Middle frontal gyrus (tissue), 1 donor: ENCODE measurements around the gene STXBP3.
"Not testable (repeated sequence)": the region's sequence is repeated elsewhere in the genome, so short reads cannot be mapped to it uniquely, and the experiment has no call there.

Source experiments
- DNase-seq: peaks from one replicate; pipeline ENCODE4 v3.0.0-alpha.2; 2015; ENCODE audit warnings: low spot score; ENCODE audit errors: extremely low spot score

Gene STXBP3

DNA sequence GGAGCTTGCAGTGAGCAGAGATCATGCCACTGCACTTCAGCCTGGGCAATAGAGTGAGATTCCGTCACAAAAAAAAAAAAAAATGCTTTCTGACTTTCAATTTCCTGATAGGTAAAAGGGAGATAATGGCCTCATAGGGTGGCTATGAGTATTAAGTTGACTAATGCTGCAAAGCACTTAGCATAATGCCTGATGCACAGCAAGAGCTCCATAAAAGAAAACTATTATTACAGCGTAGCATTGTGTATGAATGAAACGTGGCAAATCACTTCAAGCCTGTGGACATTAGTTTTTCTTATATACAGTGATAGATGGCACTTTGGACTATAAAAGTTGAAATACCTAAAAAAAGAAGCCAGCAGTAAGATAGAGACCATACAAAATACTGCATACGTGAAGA lies 17.0 kb upstream of the STXBP3 start:
- no peak for DNase-seq

DNA sequence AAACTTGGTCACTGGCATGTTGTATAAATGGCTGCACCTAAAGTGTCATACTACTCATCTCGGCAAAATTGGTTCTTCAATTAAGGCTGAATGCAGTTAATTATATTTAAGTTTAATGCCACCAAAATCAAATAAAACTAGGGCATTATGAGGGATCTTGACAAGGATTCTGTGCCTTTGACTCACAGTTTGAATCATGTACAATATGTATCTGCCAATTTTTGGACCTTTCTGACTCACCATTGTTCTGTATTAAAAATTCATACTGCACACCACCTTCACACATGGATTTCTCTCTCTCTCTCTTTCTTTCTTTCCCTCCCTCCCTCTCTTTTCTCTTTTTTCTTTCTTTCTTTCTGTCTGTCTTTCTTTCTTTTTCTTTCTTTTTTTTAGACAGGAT lies 14.1 kb upstream of the STXBP3 start:
- DNase-seq = no peak

DNA sequence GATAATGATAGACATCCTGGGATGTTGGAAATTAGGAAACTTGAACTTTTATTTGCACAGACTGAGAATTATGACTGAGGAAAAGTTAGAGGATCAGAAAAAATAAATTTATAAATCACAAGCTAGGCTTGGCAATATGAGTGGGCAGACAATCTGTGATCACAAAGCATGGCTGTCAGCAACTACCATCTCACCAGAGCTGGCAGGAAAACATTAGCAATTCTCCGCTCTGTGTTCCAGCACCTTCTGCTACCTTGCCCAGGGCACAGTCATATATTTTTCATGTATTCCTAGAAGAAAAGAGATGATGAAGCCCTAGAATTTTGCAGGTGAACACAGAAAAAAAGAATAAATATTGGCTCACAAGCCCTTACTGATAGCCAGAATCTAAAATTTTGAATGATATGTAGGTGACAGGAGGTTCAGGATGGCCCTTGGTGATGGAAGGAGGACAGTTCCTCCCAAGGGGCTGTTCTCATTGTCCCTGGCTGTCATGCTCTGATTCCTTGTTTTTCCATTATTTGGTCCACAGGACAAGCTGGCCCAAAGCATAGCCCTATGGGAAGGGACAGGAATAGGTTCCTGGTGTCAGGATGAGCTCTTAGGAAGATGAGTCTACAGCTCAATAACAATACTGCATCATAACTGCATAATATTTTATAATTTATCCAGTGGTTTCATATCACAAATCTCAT lies 12.2 kb upstream of the STXBP3 start:
- no peak for DNase-seq

DNA sequence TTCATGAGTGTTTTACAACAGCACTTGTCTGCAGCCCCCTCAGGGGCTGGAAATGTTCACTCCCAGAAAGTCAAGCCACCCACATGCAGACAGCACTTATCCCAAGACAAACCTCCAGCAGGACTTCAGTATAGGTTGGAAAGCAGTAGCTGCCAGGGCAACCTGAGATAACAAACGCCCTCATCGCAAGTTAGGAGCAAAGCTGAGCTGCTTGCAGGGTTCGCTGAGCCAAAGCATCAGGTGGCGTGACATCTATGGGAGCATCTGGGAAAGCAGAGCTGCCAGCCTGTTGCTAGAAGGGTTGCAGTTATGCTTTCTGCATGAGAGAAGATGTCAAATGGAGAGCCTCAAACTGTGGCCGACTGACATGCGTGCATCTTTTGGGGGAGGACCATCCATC lies 4.2 kb upstream of the STXBP3 start:
- no peak for DNase-seq

DNA sequence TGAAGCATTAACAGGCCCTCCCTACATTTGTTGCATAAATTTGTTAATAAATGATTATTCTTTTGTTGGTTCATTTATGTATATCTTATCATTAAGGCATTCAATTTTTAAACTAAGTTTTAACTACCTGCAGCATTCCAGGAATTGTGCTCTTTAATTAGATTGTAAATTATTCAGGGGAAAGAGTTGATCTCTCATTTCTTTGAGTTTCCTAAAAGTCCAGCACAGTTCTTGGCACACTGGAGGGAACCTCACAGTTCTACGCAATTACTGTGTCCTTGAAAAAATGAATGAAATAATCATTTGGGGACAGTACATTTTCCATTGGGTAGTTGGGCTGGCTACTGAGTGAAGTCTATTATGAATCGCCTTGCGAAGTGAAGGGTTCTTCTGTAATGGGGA lies 493 bp upstream of the STXBP3 start:
- no peak for DNase-seq

DNA sequence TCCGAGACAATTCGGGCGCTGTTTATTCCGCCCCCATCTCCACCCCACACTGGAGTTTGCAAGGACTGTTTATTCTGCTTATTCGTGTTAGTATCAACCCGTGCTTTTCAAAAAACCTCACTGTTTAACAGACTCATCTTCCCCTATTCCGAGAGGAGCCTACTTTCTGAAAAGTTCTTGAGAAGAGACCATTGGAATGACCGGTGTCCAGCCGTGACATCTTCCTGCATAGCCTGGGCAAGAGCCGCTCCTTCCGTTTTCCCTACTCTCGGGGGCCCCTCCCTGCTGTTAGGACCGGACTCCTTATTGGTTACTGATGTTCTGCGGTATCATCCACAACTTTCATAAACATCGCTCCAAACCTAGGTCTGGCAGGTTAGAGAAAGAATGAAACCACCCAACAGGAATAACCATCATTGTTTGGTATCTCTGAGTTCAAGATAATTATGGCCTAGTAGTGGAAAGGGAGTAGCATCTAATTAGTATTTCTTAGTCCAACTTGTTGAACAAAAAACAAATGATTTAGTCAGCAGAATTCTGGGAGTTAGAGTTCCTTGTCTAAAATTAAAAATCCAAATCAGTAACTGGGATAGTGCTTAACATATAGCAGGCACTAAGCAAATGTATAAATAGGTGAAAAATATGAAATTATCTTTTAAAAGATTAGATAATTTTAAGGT lies 837 bp downstream of the STXBP3 start:
- no peak for DNase-seq

DNA sequence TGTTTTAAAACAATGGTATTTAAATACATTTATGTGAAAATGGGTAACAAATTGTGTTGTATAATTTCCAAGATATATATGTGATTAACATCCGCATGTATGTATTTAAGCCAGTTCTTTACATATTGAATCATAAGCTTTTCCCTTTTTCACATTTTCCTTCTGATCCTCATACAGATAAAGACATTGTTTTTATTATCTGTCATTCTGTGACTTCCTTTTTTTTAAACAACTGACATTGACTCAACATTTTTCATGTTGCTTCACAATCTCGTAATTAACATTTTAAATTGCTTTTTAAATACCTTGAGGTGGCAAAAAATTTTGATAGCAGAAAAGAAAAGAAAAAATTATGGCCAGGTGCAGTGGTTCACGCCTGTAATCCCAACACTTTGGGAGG lies 1.4 kb downstream of the STXBP3 start:
- no peak for DNase-seq

DNA sequence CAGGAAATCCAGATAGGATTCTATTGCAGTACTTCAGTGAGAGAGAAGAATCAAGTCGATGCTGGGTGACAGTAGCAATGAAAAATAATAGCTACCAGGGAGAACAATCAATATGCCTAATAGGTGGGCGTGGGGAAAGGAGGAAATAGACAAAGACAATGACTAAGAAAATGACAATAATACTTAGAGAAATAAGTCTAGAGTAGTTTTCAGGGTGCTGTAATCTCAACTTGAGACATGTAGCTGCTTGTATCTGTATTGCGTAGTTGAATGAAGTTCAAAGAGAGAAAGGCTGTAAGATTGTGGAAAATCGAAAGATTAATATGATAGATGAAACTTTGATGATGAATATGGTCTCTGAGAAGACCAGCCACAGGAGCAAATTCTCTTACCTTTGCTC lies 2.6 kb downstream of the STXBP3 start:
- DNase-seq = no peak

DNA sequence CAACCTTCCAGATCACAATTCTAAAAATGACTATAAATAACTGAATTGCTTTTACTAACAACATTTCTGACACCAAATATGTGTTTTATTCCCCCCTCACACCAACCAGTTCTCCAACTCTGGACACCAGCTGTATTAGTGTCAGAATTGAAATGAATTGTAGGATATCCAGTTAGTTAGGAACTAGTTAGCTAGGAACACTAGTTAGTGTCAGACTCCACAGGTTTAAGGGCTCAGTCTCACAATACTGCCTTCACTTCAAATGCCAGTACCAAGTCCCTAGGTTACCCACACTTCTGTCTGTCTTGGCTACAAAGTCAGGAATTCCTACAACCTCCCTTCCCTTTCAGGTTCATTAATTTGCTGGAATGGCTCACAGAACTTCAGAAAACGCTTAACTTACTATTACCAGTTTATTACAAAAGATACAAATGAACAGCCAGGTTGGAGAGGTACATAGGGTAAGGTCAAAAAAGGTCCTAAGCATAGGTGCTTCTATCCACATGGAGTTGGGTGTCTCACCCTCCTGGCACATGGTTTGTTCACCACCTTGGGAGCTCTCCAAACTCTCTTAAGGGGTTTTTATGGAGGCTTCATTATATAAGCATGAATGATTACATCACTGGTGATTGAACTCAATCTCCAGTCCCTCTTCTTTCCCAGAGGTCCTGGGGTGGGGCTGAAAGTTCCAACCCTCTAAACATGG lies 4.2 kb downstream of the STXBP3 start:
- DNase-seq = no peak

DNA sequence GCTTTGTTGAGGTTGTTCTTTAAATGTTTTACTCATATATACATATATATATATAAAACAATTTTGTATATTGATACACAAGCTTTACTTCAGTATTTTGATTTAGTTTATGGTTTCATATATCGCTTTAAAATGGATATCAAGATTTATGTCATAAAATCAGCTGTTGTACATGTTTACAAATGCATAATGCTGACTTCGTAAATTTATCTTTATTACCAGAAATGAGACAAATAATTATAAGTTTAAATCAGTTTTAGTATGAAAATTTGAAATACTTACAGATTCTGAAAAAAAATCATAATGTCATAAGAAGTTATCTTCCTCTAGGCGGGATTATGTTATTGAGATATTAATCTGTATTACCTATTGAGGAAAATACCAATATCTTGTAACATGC lies 6.9 kb downstream of the STXBP3 start:
- no peak for DNase-seq

DNA sequence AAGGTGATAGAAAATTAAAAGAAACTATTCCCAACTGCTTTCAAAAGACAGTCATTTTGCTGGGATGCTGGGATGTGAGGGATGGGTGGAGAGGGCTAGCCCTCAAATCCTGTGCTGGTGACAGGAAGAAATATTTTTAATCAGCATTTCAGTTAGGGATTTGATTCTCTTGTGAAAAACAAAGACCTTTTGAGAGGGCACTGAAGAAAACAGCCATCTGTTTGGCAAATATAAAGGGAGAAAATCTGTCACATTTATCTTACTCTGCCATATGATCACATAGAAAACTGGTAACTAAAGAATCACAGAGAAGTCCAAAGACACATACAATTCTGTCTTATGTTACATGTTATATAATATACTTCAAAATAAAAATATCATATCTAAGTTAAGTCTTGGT lies 12.3 kb downstream of the STXBP3 start:
- DNase-seq = no peak

DNA sequence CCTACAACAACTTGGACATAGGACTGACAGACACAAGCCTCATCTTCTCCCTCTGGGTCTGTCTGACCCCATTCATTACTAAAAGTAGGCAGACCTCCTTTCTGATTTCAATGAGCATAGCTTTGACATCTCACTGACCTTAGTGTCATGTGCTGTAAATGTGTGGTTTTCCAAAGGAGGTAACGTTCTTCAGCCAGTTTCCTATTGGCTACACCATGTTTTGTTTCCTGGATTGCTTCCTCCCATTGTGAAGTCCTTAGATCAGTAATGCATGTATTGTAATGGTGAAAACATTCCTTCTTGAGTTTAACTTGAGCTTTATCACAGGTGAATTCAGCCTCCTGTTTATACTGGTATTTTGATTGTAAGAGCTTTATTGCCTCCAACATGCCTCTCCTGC lies 20.6 kb downstream of the STXBP3 start:
- DNase-seq = no peak

DNA sequence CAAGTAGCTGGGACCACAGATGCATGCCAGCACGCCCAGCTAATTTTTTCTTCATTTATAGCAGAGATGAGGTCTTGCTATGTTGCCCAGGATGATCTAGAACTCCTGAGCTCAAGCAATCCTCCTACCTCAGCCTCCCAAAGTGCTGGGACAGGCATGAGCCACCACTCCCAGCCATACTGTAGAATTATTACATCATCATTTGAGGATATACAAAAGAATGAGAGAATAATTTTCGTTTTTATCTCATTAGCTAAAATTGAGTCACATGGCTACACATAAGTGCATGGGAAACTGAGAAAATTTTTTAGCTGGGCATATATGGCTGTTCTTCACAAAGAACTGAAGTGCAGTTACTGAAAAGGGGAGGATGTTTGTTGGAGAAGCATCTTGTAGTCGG lies 21.2 kb downstream of the STXBP3 start:
- no peak for DNase-seq

DNA sequence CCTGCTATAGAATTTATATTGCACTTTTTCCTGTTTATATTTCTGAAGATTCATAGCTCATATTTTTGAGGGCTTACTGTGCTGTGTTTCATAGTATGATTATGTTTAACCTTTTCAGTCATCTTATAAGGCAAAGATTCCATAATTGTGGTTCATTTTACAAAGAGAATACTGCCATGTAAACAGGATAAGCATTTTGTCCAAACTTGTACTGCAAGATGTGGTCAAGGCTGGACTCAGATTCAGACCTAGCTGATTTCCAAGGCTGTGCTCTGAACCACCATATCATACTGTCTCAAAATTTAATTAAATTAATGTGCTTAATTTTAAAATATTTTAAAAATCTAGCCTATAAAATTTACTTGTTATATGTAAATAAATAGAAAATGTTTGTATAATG lies 31.4 kb downstream of the STXBP3 start:
- no peak for DNase-seq

DNA sequence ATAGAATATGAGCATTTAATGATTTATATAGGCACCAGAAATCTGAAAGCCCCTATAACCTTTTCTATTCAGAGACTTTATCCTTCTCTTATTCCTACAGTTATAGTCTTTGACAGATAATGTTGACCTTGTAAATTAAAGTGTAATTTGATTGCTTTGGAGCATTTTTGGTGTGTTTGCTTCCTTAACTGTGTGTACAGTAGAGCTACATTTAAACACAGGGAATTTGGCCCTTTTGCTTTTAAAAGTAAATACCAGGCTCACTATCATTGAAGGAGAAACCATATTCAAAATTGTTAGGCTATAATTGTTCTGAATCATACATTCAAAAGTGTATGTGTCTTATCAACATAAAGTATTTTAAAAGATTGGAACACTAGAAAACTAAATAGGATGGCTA lies 33.0 kb downstream of the STXBP3 start:
- no peak for DNase-seq

DNA sequence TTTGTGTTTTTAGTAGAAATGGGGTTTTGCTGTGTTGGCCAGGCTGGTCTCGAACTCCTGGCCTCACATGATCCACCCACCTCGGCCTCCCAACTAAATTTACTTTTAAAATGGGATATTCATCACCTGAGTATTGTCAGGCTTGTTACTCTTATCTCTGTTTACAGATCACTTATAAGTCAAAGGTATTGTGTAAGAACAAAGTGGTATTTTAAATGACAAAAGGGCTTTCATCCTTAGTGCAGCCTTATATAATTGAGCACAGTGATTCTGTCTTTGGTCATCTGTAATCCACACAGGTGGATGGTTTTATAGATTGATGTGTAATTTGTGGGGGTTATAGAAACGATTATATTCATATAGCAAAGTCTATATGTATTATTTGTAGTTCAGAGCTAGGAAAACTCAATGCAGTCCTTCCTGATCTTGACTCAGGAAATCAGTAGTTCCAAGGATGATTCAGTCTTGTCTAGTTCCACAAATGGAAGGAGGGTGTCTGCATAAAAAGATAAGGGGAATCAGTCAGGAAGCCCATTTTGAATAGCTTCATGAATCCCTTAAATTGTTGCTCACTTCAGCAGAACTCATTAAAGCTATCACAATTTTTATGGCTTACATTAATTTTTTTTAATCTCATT lies 34.6 kb downstream of the STXBP3 start:
- no peak for DNase-seq

DNA sequence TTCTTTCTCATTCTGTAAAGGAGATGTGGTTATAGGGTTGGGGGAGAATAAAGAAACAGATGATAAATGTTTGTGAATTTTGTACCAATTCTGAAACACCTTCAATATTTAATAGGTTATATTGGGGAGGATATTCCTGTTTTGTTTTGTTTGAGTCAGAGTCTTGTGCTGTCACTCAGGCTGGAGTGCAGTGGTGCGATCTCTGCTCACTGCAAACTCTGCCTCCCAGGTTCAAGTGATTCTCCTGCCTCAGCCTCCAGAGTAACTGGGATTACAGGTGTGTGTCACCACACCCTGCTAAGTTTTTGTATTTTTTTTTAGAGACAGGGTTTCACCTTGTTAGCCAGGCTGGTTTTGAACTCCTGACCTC lies 35.1 kb downstream of the STXBP3 start:
- not testable (repeated sequence) for DNase-seq

DNA sequence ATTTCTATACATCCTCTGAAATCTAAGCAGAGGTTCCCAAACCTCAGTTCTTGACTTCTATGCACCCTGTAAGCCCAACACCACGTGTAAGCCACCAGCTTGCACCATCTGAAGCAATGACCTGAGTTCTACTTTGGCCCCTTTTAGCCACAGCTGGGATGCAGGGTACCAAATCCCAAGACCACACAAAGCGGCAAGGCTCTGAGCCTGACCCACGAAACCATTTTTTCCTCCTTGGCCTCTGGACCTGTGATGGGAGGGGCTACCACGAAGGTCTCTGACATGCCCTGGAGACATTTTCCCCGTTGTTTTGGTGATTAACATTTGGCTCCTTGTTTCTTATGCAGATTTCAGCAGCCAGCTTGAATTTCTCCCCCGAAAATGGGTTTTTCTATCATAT lies 38.8 kb downstream of the STXBP3 start:
- no peak for DNase-seq

DNA sequence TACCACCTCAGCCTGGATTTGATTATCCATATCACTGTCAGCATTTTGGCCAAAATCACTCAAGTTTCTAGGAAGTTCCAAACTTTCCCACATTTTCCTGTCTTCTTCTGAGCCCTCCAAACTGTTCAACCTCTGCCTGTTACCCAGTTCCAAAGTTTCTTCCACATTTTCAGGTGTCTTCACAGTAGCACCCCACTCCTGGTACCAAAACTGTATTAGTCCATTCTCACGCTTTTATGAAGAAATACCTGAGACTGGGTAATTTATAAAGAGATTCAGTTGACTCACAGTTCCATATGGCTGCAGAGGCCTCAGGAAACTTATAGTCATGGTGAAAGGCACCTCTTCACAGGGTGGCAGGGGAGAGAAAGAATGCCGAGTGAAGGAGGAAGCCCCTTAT lies 39.4 kb downstream of the STXBP3 start:
- no peak for DNase-seq

DNA sequence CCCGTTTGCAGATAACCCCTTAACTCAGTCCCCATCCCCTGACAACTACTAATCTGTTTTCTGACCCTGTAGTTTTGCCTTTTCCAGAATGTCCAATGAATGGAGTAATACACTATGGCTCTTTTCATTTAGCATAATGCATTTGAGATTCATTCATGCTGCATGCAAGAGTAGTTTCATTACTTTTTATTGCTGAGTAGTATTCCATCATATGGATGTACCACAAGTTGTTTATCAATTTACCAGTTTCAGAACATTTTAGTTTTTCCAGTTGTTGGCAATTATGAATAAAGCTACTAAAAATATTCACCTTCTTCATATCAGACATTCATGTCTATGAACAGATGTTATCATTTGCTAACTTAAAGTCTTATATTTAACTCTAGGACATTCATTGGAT lies 45.3 kb downstream of the STXBP3 start:
- no peak for DNase-seq

DNA sequence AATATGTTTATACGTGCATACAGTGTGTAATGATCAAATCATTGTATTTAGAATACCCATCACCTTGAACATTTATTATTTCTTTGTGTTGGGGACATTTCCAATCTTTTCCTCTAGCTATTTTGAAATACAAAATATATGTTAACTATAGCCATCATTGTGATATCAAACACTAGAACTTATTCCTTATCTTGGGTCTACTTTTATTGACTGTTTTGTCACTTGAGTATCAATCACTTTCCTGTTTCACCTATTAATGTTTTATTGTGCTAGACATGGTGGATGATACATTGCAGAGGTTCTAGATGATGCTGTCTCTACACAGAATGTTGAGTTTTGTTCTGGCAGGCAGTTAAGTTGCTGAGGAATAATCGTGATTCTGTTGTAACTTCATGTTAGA lies 45.9 kb downstream of the STXBP3 start:
- no peak for DNase-seq

DNA sequence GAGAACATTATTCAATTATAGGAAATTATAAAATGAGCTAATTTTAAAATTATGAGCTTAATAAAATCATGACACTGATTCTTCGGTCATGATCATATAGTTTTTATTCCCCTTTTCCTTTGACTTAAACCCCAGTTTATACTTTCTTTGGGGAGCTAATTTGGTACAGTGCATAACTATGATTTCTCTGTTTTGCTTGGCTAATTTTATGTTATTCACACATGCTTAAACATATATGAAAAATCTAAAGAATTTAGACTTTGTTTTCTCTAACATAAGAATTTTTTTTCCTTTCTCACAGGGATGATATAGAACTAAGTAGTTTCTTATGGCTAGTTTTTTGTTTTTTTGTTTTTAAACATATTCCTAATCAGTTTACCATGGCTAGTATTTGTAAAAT lies 52.5 kb downstream of the STXBP3 start:
- no peak for DNase-seq
